Measurements from ENCODE around the gene NCDN. TPM values are rescaled to one million over a fixed set of nuclear protein-coding genes. Genes with fewer than 3 reads are reported as not detected.
A peak's percentile ranks its signal among the peaks of the same experiment; 100 is the strongest.
"Not testable (repeated sequence)": the region's sequence is repeated elsewhere in the genome, so short reads cannot be mapped to it uniquely, and the experiment has no call there.

Gene NCDN
- total RNA-seq, 1 donor from 2014 or later: 38.3 TPM

GRCh38 chr1:35574655-35575415 is 17.2 kb downstream of the NCDN start:
- Mint-ChIP-seq H3K4me1 (ENCODE audit: unreplicated experiment) (peaks cover 11% of the 10 kb centered on the region), H3K27me3 (ENCODE audit: unreplicated experiment) (peaks cover 19% of the 10 kb centered on the region), H3K36me3 (ENCODE audit: unreplicated experiment) (no peaks in the 10 kb centered on the region), H3K9me3 (ENCODE audit: unreplicated experiment) (no peaks in the 10 kb centered on the region), H3K27ac (ENCODE audit: unreplicated experiment) (no peak overlapping the region), H3K4me3 (ENCODE audit: unreplicated experiment) (peak overlapping the region; percentile 38)
- no peak for DNase-seq (ENCODE audit: extremely low spot score, unreplicated experiment)
- no peak for TF ChIP-seq CTCF (IDR thresholded peaks at IDR 0.05)

DNA sequence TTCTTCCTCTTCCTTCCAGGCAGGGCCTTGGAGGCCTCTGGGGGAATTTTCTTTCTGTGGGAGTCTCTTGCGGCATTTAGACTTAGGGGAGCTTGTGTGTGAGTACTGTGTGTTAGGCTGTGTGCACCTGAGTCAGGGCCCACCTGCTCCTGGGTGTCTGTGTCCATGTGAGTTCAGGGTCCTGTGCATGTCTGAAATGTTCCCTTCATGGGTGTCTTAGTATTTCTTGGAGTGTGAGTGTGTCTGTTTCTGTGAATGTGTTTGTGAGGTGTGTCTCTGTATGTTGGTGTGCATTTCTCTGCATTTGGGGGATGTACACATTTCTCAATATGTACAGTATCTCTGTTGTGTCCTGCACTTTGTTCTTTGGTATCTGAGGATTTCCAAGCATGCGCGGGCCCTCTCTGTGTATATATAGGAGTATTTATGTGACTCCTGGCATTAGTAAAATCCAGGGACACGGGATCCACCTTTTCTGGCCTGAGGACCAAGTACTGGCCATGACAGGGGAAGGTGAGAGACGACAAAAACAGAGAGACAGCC is 17.9 kb downstream of the NCDN start:
- Mint-ChIP-seq H3K27me3 (ENCODE audit: unreplicated experiment) (peaks cover 16% of the 10 kb centered on the region), H3K9me3 (ENCODE audit: unreplicated experiment) (no peaks in the 10 kb centered on the region), H3K4me3 (ENCODE audit: unreplicated experiment) (no peak overlapping the region), H3K36me3 (ENCODE audit: unreplicated experiment) (no peaks in the 10 kb centered on the region), H3K4me1 (ENCODE audit: unreplicated experiment) (peaks cover 11% of the 10 kb centered on the region), H3K27ac (ENCODE audit: unreplicated experiment) (no peak overlapping the region)
- TF ChIP-seq CTCF (IDR thresholded peaks at IDR 0.05): no peak
- no peak for DNase-seq (ENCODE audit: extremely low spot score, unreplicated experiment)

DNA sequence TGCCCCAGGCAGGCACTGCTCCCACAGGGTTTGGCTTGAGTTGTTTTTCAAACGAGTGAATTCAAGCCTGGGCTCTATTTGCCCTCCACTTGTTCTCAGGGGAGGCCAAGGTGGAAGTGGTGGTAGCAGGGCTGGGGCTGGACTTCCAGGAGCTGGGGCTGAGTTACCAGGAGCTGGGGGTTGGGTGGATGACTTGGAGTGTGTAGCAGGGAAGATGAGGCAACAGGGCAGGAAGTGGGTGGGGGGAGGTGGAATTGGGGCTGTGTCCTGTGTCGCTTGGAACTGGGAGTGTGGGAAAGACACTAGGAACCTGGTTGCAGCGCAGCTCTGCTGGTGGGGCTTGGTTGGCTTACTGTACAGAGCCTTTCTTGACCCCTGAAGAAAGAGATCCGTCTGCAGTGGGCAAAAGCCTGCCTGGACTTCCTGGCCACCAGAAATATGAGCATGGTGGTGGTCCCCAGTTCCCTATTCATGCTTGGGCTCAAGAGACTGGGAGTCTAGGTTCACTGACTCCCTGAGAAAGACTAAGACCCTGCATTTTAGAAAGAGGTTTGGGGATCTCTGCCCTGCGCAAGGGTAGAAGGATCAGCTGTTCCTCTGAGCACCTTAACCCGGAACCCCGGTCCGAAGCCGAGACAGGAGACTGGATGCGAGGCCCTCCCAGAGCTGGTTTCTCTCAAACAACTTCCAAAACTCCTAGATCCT is 18.6 kb downstream of the NCDN start:
- no peaks in the 10 kb centered on the region for H3K9me3 Mint-ChIP-seq (ENCODE audit: unreplicated experiment)
- H3K27me3 Mint-ChIP-seq (ENCODE audit: unreplicated experiment): peaks cover 11% of the 10 kb centered on the region
- no peak for TF ChIP-seq CTCF (IDR thresholded peaks at IDR 0.05)
- H3K4me3 Mint-ChIP-seq (ENCODE audit: unreplicated experiment): no peak overlapping the region
- DNase-seq (ENCODE audit: extremely low spot score, unreplicated experiment): no peak
- peaks cover 11% of the 10 kb centered on the region for H3K4me1 Mint-ChIP-seq (ENCODE audit: unreplicated experiment)
- H3K27ac Mint-ChIP-seq (ENCODE audit: unreplicated experiment): no peak overlapping the region
- no peaks in the 10 kb centered on the region for H3K36me3 Mint-ChIP-seq (ENCODE audit: unreplicated experiment)

GRCh38 chr1:35576766-35577070 is 19.1 kb downstream of the NCDN start:
- not testable (repeated sequence) for H3K36me3 Mint-ChIP-seq (ENCODE audit: unreplicated experiment); H3K9me3 Mint-ChIP-seq (ENCODE audit: unreplicated experiment); H3K27me3 Mint-ChIP-seq (ENCODE audit: unreplicated experiment); H3K27ac Mint-ChIP-seq (ENCODE audit: unreplicated experiment); H3K4me3 Mint-ChIP-seq (ENCODE audit: unreplicated experiment); DNase-seq (ENCODE audit: extremely low spot score, unreplicated experiment)
- H3K4me1 Mint-ChIP-seq (ENCODE audit: unreplicated experiment): peaks cover 11% of the 10 kb centered on the region

GRCh38 chr1:35577071-35577998 is 19.7 kb downstream of the NCDN start:
- no peak for DNase-seq (ENCODE audit: extremely low spot score, unreplicated experiment)
- H3K4me3 Mint-ChIP-seq (ENCODE audit: unreplicated experiment): no peak overlapping the region
- peaks cover 5% of the 10 kb centered on the region for H3K27me3 Mint-ChIP-seq (ENCODE audit: unreplicated experiment)
- TF ChIP-seq CTCF (IDR thresholded peaks at IDR 0.05): no peak
- no peak overlapping the region for H3K27ac Mint-ChIP-seq (ENCODE audit: unreplicated experiment)
- H3K9me3 Mint-ChIP-seq (ENCODE audit: unreplicated experiment): no peaks in the 10 kb centered on the region
- peaks cover 10% of the 10 kb centered on the region for H3K4me1 Mint-ChIP-seq (ENCODE audit: unreplicated experiment)
- no peaks in the 10 kb centered on the region for H3K36me3 Mint-ChIP-seq (ENCODE audit: unreplicated experiment)

All from osteocyte (in vitro differentiated cells).